Endothelial cell of umbilical vein (primary cell): Measurements from ENCODE around the gene CFAP126. TPM values are rescaled to one million over a fixed set of nuclear protein-coding genes. Genes with fewer than 3 reads are reported as not detected.
"Not testable (repeated sequence)": the region's sequence is repeated elsewhere in the genome, so short reads cannot be mapped to it uniquely, and the experiment has no call there.

Experiments used
- BruUV-seq: library from RNA; stranded (reverse); fragments of 400-500 nt; replicated peaks from 2 replicates; lab custom pipeline; 2021; lab: Mats Ljungman, UMichigan
- CTCF ChIA-PET: fragments of 300-600, 350-600 bp; sonication (Branson Sonifier 250); formaldehyde crosslinking; loops from one replicate; lab custom pipeline; 2021; ENCODE audit warnings: antibody characterized with exemption, inconsistent platforms; lab: Charles Lee
- POLR2A ChIA-PET: fragments of 300-600, 350-600 bp; sonication (Branson Sonifier 250); formaldehyde crosslinking; loops from one replicate; lab custom pipeline; 2021; ENCODE audit warnings: antibody characterized with exemption, inconsistent platforms; lab: Charles Lee
- DNase-seq: peaks from one replicate; pipeline ENCODE4 v3.0.0-alpha.2; 2011; ENCODE audit warnings: low read depth, low spot score
- FAIRE-seq: peaks from 2 replicates; lab custom pipeline; 2011; peaks lifted over from hg19 to GRCh38; lab: Jason Lieb, UNC
- H2AFZ ChIP-seq: 2 replicates; pipeline ENCODE4 v1.6.0; 2012; ENCODE audit warnings: low read depth, low read length, control low read depth, inconsistent platforms
- H3K27ac ChIP-seq: 2 replicates; pipeline ENCODE4 v1.5.1; 2011; ENCODE audit warnings: low read depth, mild to moderate bottlenecking, control low read depth, low read length, moderate library complexity; ENCODE audit not compliant: insufficient read depth
- H3K27me3 ChIP-seq, 2 experiments: 2 replicates each; pipeline versions ENCODE4 v1.6.0 to v1.6.1; 2011; ENCODE audit warnings: low read length in 2 of 2, mixed read lengths in 1 of 2; ENCODE audit not compliant: control insufficient read depth in 2 of 2, insufficient read depth in 2 of 2
- H3K36me3 ChIP-seq, 2 experiments: 2 replicates in 1 of 2; 3 replicates in 1 of 2; pipeline ENCODE4 v1.5.1; 2011; ENCODE audit warnings: low read length in 2 of 2, mild to moderate bottlenecking in 1 of 2, moderate library complexity in 1 of 2; ENCODE audit not compliant: control insufficient read depth in 2 of 2, insufficient read depth in 2 of 2; ENCODE audit errors: extremely low read depth in 1 of 2
- H3K4me1 ChIP-seq: 3 replicates; pipeline ENCODE4 v1.5.1; 2011; ENCODE audit warnings: mild to moderate bottlenecking, low read length; ENCODE audit not compliant: control insufficient read depth, insufficient read depth; ENCODE audit errors: extremely low read depth
- H3K4me2 ChIP-seq: 2 replicates; pipeline ENCODE4 v1.6.1; 2011; ENCODE audit warnings: low read length, control low read depth, mixed read lengths; ENCODE audit not compliant: insufficient read depth
- H3K4me3 ChIP-seq, 3 experiments: fragments of 200-600 bp in 1 of 3; sonication (generic), shearing (Covaris generic) in 1 of 3; replicated peaks in 1 of 3; 2 replicates each; pipeline ENCODE4 v1.5.1; 2011 to 2016; ENCODE audit warnings: control low read depth in 3 of 3, low read length in 3 of 3, mild to moderate bottlenecking in 2 of 3, inconsistent platforms in 1 of 3, low read depth in 1 of 3, moderate library complexity in 1 of 3; ENCODE audit not compliant: insufficient read depth in 1 of 3
- H3K79me2 ChIP-seq: 2 replicates; pipeline ENCODE4 v1.6.0; 2012; ENCODE audit warnings: low read length, inconsistent platforms; ENCODE audit not compliant: control insufficient read depth, insufficient read depth
- H3K9ac ChIP-seq: replicated peaks from 2 replicates; pipeline ENCODE3; 2011; ENCODE audit warnings: low read length, control low read depth; ENCODE audit not compliant: insufficient read depth; ENCODE audit errors: extremely low read depth
- H3K9me1 ChIP-seq: replicated peaks from 3 replicates; pipeline ENCODE4 v1.6.0; 2011; ENCODE audit warnings: mild to moderate bottlenecking, low read length; ENCODE audit not compliant: control insufficient read depth, insufficient read depth; ENCODE audit errors: extremely low read depth
- H3K9me3 ChIP-seq: replicated peaks from 2 replicates; pipeline ENCODE4 v1.5.1; 2012; ENCODE audit warnings: low read length, inconsistent platforms; ENCODE audit not compliant: control insufficient read depth, insufficient read depth
- H4K20me1 ChIP-seq: replicated peaks from 2 replicates; pipeline ENCODE3; 2011; ENCODE audit warnings: mild to moderate bottlenecking, low read length; ENCODE audit not compliant: control insufficient read depth, insufficient read depth; ENCODE audit errors: extremely low read depth
- EZH2 ChIP-seq: IDR thresholded peaks from 2 replicates; pipeline ENCODE4 v1.6.1; 2012; ENCODE audit warnings: borderline replicate concordance, low read depth, mild to moderate bottlenecking, moderate library complexity, low read length, inconsistent platforms; ENCODE audit not compliant: severe bottlenecking
- FOS ChIP-seq: IDR thresholded peaks from 2 replicates; pipeline ENCODE4 v1.6.1; 2011; ENCODE audit warnings: mild to moderate bottlenecking, low read length, moderate library complexity, borderline replicate concordance; ENCODE audit not compliant: insufficient read depth
- GATA2 ChIP-seq: IDR thresholded peaks from 2 replicates; pipeline ENCODE4 v1.7.0; 2011; ENCODE audit warnings: low read depth, mild to moderate bottlenecking, moderate library complexity, mixed read lengths, low read length; ENCODE audit not compliant: insufficient read length, insufficient read depth
- JUN ChIP-seq: IDR thresholded peaks from 2 replicates; pipeline ENCODE4 v1.6.1; 2011; ENCODE audit warnings: borderline replicate concordance, low read depth; ENCODE audit not compliant: insufficient read length, insufficient read depth
- MYC ChIP-seq: IDR thresholded peaks from one replicate; pipeline ENCODE4 v1.6.1; 2011; ENCODE audit warnings: mild to moderate bottlenecking, low read depth, low read length
- POLR2A ChIP-seq: IDR thresholded peaks from 2 replicates; pipeline ENCODE4 v1.6.1; 2012; ENCODE audit warnings: low read depth, mild to moderate bottlenecking, control low read depth, low read length
- POLR2AphosphoS5 ChIP-seq: IDR thresholded peaks from 2 replicates; pipeline ENCODE4 v1.6.1; 2012; ENCODE audit warnings: low read depth, mild to moderate bottlenecking, control low read depth, low read length, moderate library complexity; ENCODE audit not compliant: insufficient read depth
- dilution Hi-C: fragments of 300-500 bp; cut with MboI; formaldehyde crosslinking; loops from one replicate; pipeline ENCODE4 v1.15.0; 2019; ENCODE audit warnings: low sequenced_read_pairs; ENCODE audit not compliant: extremely low pct_ligation_motif_present
- intact Hi-C: fragments of 100-400 bp; cut with micrococcal nuclease; formaldehyde crosslinking; loops from one replicate; pipeline ENCODE4 v1.10.0; 2022
- polyA plus RNA-seq, 4 experiments: library from polyadenylated mRNA; depleted of rRNA in 3 of 4; stranded (reverse) in 3 of 4; unstranded in 1 of 4; fragments of >200 nt; gene quantifications; 2 replicates each; pipeline versions ENCODE4 v1.2.1 to v1.2.3, GENCODE V29; 2011 to 2012; ENCODE audit warnings: missing spikeins in 1 of 4
- total RNA-seq: library from RNA; stranded (reverse); gene quantifications from 2 replicates; pipeline ENCODE4 v1.2.3, GENCODE V29; 2021
- TF ChIP-seq, protein P1 (sequence below): IDR thresholded peaks from 2 replicates; pipeline ENCODE4 v1.6.1; 2011; ENCODE audit not compliant: insufficient read depth, insufficient read length
- TF ChIP-seq, protein P2 (sequence below), 2 donors: IDR thresholded peaks; 1 replicate in 1 of 2; 2 replicates in 1 of 2; pipeline ENCODE4 v1.5.1; 2011; ENCODE audit warnings: low read length in 2 of 2, mild to moderate bottlenecking in 2 of 2, moderate library complexity in 2 of 2, control low read depth in 1 of 2, inconsistent platforms in 1 of 2, low read depth in 1 of 2; ENCODE audit not compliant: insufficient read depth in 1 of 2; ENCODE audit errors: extremely low read depth in 1 of 2

The CFAP126 gene
- total and polyA plus RNA-seq, 2 donors (not counting 3 experiments of a cell fraction or from before 2014, with no cell fraction given): not detected

DNA sequence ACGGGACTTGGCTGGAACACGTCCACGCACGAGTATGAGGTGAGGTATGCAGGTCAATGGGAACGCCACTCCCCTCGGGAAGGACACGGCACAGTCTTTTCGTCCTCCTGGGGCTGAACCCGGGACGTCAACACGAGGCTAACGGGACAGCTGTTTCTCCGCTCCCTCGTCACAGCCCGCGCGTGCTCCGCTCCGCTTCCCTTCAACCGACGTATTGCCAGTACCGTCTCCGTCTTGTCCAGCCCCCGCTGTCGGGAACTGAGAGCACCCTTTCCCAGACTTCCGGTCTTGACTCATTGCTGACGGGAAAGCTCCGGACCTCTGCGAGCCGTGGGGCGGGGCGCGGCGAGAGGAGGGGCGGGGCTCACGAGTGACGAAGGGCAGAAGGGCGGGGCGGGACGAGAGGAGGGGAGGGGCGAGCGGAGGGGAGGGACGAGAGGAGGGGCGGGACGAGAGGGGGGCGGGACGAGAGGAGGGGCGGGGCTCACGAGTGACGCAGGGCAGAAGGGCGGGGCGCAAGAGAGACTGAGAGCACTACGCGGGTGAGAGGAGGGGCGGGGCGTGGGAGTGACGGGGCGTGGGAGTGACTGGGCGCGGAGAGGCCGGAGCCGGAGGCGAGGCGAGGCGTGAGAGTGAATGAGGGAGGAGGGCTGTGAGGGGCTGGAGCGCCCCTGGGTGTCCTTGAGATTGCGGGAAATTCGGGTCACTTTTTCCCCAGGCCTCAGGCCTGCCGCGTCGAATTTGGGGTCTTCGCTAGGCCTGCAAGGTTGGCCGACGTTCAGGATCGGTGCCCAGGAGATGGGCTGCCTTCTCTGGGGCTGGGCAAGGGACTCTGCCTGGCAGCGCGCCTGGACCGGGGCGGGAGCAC is 22.2 kb upstream of the CFAP126 start:
- no peaks in the 10 kb centered on the region for H3K9me3 ChIP-seq
- intact Hi-C loops (loop anchor here (1.0 to 10.0 kb wide), 3 partner anchors 9 to 365 kb away; partner anchors contain the start of gene F11R), dilution Hi-C loops (no loop called here)
- H2AFZ ChIP-seq: peak overlapping the region; percentile 90
- peak; percentile 99 for FAIRE-seq
- TF ChIP-seq, protein P1, sequence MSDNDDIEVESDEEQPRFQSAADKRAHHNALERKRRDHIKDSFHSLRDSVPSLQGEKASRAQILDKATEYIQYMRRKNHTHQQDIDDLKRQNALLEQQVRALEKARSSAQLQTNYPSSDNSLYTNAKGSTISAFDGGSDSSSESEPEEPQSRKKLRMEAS: peak; percentile 78
- TF ChIP-seq EZH2 (no peak), FOS (peak; percentile 48), MYC (no peak), POLR2AphosphoS5 (peak; percentile 88), GATA2 (no peak), JUN (peak; percentile 34), POLR2A (peak; percentile 95)
- TF ChIP-seq, protein P2, sequence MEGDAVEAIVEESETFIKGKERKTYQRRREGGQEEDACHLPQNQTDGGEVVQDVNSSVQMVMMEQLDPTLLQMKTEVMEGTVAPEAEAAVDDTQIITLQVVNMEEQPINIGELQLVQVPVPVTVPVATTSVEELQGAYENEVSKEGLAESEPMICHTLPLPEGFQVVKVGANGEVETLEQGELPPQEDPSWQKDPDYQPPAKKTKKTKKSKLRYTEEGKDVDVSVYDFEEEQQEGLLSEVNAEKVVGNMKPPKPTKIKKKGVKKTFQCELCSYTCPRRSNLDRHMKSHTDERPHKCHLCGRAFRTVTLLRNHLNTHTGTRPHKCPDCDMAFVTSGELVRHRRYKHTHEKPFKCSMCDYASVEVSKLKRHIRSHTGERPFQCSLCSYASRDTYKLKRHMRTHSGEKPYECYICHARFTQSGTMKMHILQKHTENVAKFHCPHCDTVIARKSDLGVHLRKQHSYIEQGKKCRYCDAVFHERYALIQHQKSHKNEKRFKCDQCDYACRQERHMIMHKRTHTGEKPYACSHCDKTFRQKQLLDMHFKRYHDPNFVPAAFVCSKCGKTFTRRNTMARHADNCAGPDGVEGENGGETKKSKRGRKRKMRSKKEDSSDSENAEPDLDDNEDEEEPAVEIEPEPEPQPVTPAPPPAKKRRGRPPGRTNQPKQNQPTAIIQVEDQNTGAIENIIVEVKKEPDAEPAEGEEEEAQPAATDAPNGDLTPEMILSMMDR (IDR thresholded peaks at IDR 0.05; ENCODE audit: extremely low read depth in 1 of 2, insufficient read depth in 1 of 2, low read depth in 1 of 2, low read length in 2 of 2): no peak
- DNase-seq: peak; percentile 96
- H3K4me1 ChIP-seq: peaks cover 3% of the 10 kb centered on the region
- CTCF ChIA-PET: interaction anchor here (1.3 to 1.7 kb wide), 5 partner anchors 8 to 193 kb away, joined by 3 to 11 read pairs (median 5); partner anchors contain the start of gene TOMM40L
- H3K79me2 ChIP-seq: no peaks in the 10 kb centered on the region
- H3K27me3 ChIP-seq: no peaks in the 10 kb centered on the region
- peak overlapping the region; percentile 79 for H3K9ac ChIP-seq
- POLR2A ChIA-PET: interaction anchor here (0.6 to 1.1 kb wide), 2 partner anchors 164 to 244 kb away, joined by 3 to 8 read pairs; no protein-coding TSS in a partner anchor
- H3K36me3 ChIP-seq: no peaks in the 10 kb centered on the region
- peak overlapping the region; percentile 65 for H3K4me2 ChIP-seq
- no TSS peak for BruUV-seq
- no peaks in the 10 kb centered on the region for H3K9me1 ChIP-seq
- no peaks in the 10 kb centered on the region for H4K20me1 ChIP-seq
- H3K4me3 ChIP-seq: peak overlapping the region; percentile 15 to 72 (median 64)
- H3K27ac ChIP-seq: peak overlapping the region; percentile 64

DNA sequence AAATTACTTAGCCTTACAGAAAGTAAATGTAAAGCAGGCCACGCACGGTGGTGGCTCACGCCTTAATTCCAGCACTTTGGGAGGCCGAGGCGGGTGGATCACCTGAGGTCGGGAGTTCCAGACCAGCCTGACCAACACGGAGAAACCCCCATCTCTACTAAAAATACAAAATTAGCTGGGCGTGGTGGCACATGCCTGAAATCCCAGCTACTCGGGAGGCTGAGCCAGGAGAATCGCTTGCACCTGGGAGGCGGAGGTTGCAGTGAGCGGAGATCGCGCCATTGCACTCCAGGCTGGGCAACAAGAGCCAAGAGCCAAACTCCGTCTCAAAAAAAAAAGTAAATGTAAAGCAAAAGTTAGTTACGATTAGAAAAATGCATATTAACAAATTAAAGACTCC is 21.5 kb upstream of the CFAP126 start:
- H3K9me3 ChIP-seq, H3K9me1 ChIP-seq, H2AFZ ChIP-seq, BruUV-seq, dilution Hi-C loops, H3K27me3 ChIP-seq, H4K20me1 ChIP-seq, H3K4me1 ChIP-seq, H3K36me3 ChIP-seq, DNase-seq, FAIRE-seq, H3K79me2 ChIP-seq: not testable (repeated sequence)
- H3K27ac ChIP-seq: peak overlapping the region; percentile 64
- POLR2A ChIA-PET: interaction anchor here (0.6 to 1.1 kb wide), 2 partner anchors 164 to 244 kb away, joined by 3 to 8 read pairs; no protein-coding TSS in a partner anchor
- H3K4me3 ChIP-seq: peak overlapping the region in 2 of 3 experiments; percentile 29 to 36
- intact Hi-C loops: loop anchor here (10.0 kb wide), 1 partner anchor 364 kb away; the partner anchor contains the start of gene F11R
- CTCF ChIA-PET: interaction anchor here (1.1 to 1.7 kb wide), 4 partner anchors 7 to 163 kb away, joined by 3 to 11 read pairs (median 6); partner anchors contain the start of gene TOMM40L
- peak overlapping the region; percentile 57 for H3K9ac ChIP-seq
- H3K4me2 ChIP-seq: peak overlapping the region; percentile 33
